Germinal center (tissue), 1 donor: ENCODE measurements around the gene SLC38A9.
"Not testable (repeated sequence)": the region's sequence is repeated elsewhere in the genome, so short reads cannot be mapped to it uniquely, and the experiment has no call there.

Experiments
- DNase-seq: peaks from one replicate; pipeline ENCODE4 v3.0.0; 2012; ENCODE audit warnings: mixed read lengths, low spot score

SLC38A9 gene

GRCh38 chr5:55712023-55712859 lies at the start of gene SLC38A9:
Gene SLC38A9 (minus strand): TSS chr5:55712324. CDS start chr5:55697958, 14,366 bp downstream.
- peak; percentile 91 for DNase-seq

GRCh38 chr5:55761721-55762120 lies 49.6 kb upstream of the SLC38A9 start:
- not testable (repeated sequence) for DNase-seq

- DNase-seq = no peak
These were observed 46.6 kb upstream of the SLC38A9 start for GRCh38 chr5:55758714-55759113.

GRCh38 chr5:55758231-55758630 lies 46.1 kb upstream of the SLC38A9 start:
- no peak for DNase-seq

GRCh38 chr5:55750499-55750898 lies 38.4 kb upstream of the SLC38A9 start:
- no peak for DNase-seq

- no peak for DNase-seq
These were observed 37.9 kb upstream of the SLC38A9 start for GRCh38 chr5:55750063-55750462.

- no peak for DNase-seq
These were observed 37.3 kb upstream of the SLC38A9 start for GRCh38 chr5:55749387-55749786.

GRCh38 chr5:55747778-55748318 lies 35.7 kb upstream of the SLC38A9 start:
- DNase-seq = no peak

- no peak for DNase-seq
These were observed 30.7 kb upstream of the SLC38A9 start for GRCh38 chr5:55742778-55743177.

GRCh38 chr5:55737793-55738192 lies 25.7 kb upstream of the SLC38A9 start, which contains the start of gene DDX4:
Gene DDX4 (plus strand): TSS chr5:55738061. CDS start chr5:55738964, 903 bp downstream.
- no peak for DNase-seq

- DNase-seq = no peak
These were observed 22.5 kb upstream of the SLC38A9 start for GRCh38 chr5:55734658-55735057.

GRCh38 chr5:55732585-55732984 lies 20.5 kb upstream of the SLC38A9 start:
- no peak for DNase-seq

- no peak for DNase-seq
These were observed 19.7 kb upstream of the SLC38A9 start for GRCh38 chr5:55731848-55732247.

- DNase-seq = no peak
These were observed 12.2 kb upstream of the SLC38A9 start for GRCh38 chr5:55724281-55724680.

- DNase-seq = no peak
These were observed 8.1 kb upstream of the SLC38A9 start for GRCh38 chr5:55720188-55720703.

- not testable (repeated sequence) for DNase-seq
These were observed 6.9 kb upstream of the SLC38A9 start for GRCh38 chr5:55719026-55719425.

GRCh38 chr5:55715519-55716078 lies 3.5 kb upstream of the SLC38A9 start:
- no peak for DNase-seq

- no peak for DNase-seq
These were observed 2.6 kb upstream of the SLC38A9 start for GRCh38 chr5:55714749-55715148.

GRCh38 chr5:55714339-55714738 lies 2.2 kb upstream of the SLC38A9 start:
- no peak for DNase-seq

- no peak for DNase-seq
These were observed 1.7 kb upstream of the SLC38A9 start for GRCh38 chr5:55713871-55714270.

GRCh38 chr5:55711507-55712022 lies 559 bp downstream of the SLC38A9 start:
- peak; percentile 4 for DNase-seq

GRCh38 chr5:55708732-55709131 lies 3.4 kb downstream of the SLC38A9 start:
- no peak for DNase-seq

- no peak for DNase-seq
These were observed 5.9 kb downstream of the SLC38A9 start for GRCh38 chr5:55706230-55706629.
